ENCODE results near the gene LRIG1. TPM values are rescaled to one million over a fixed set of nuclear protein-coding genes. Genes with fewer than 3 reads are reported as not detected.

LRIG1 gene, protein sequence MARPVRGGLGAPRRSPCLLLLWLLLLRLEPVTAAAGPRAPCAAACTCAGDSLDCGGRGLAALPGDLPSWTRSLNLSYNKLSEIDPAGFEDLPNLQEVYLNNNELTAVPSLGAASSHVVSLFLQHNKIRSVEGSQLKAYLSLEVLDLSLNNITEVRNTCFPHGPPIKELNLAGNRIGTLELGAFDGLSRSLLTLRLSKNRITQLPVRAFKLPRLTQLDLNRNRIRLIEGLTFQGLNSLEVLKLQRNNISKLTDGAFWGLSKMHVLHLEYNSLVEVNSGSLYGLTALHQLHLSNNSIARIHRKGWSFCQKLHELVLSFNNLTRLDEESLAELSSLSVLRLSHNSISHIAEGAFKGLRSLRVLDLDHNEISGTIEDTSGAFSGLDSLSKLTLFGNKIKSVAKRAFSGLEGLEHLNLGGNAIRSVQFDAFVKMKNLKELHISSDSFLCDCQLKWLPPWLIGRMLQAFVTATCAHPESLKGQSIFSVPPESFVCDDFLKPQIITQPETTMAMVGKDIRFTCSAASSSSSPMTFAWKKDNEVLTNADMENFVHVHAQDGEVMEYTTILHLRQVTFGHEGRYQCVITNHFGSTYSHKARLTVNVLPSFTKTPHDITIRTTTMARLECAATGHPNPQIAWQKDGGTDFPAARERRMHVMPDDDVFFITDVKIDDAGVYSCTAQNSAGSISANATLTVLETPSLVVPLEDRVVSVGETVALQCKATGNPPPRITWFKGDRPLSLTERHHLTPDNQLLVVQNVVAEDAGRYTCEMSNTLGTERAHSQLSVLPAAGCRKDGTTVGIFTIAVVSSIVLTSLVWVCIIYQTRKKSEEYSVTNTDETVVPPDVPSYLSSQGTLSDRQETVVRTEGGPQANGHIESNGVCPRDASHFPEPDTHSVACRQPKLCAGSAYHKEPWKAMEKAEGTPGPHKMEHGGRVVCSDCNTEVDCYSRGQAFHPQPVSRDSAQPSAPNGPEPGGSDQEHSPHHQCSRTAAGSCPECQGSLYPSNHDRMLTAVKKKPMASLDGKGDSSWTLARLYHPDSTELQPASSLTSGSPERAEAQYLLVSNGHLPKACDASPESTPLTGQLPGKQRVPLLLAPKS
- 100 to 1,000 TPM in 11 of 12 donors, not detected in 1; 110 to 163 (median 131) TPM for polyA plus RNA-seq (ENCODE audit: insufficient read length in 12 of 12)
- long read RNA-seq, donor 1, full-length matches to known transcripts, result 2 of 7 reads
- long read RNA-seq, donor 1, partial matches to known transcripts, result 5 of 7 reads
- long read RNA-seq, donor 1, other reads (novel, unspliced or antisense), result 0 of 7 reads
- long read RNA-seq, donor 2, full-length matches to known transcripts, result 10 of 19 reads
- long read RNA-seq, donor 2, partial matches to known transcripts, result 9 of 19 reads
- long read RNA-seq, donor 2, other reads (novel, unspliced or antisense), result 0 of 19 reads
- long read RNA-seq, donor 3, full-length matches to known transcripts, result 1 of 1 reads
- long read RNA-seq, donor 3, partial matches to known transcripts, result 0 of 1 reads
- long read RNA-seq, donor 3, other reads (novel, unspliced or antisense), result 0 of 1 reads
- long read RNA-seq, donor 4, full-length matches to known transcripts, result 3 of 3 reads
- long read RNA-seq, donor 4, partial matches to known transcripts, result 0 of 3 reads
- long read RNA-seq, donor 4, other reads (novel, unspliced or antisense), result 0 of 3 reads
- long read RNA-seq, donor 5, full-length matches to known transcripts, result 15 of 60 reads
- long read RNA-seq, donor 5, partial matches to known transcripts, result 45 of 60 reads
- long read RNA-seq, donor 5, other reads (novel, unspliced or antisense), result 0 of 60 reads
- long read RNA-seq, donor 6, full-length matches to known transcripts, result 1 of 6 reads
- long read RNA-seq, donor 6, partial matches to known transcripts, result 5 of 6 reads
- long read RNA-seq, donor 6, other reads (novel, unspliced or antisense), result 0 of 6 reads
- long read RNA-seq, donor 7, result 0 reads
- long read RNA-seq, donor 8, full-length matches to known transcripts, result 5 of 33 reads
- long read RNA-seq, donor 8, partial matches to known transcripts, result 28 of 33 reads
- long read RNA-seq, donor 8, other reads (novel, unspliced or antisense), result 0 of 33 reads
- long read RNA-seq, donor 9, full-length matches to known transcripts, result 2 of 8 reads
- long read RNA-seq, donor 9, partial matches to known transcripts, result 6 of 8 reads
- long read RNA-seq, donor 9, other reads (novel, unspliced or antisense), result 0 of 8 reads
- long read RNA-seq, donor 10, full-length matches to known transcripts, result 13 of 46 reads
- long read RNA-seq, donor 10, partial matches to known transcripts, result 33 of 46 reads
- long read RNA-seq, donor 10, other reads (novel, unspliced or antisense), result 0 of 46 reads
- long read RNA-seq, donor 11, full-length matches to known transcripts, result 7 of 7 reads
- long read RNA-seq, donor 11, partial matches to known transcripts, result 0 of 7 reads
- long read RNA-seq, donor 11, other reads (novel, unspliced or antisense), result 0 of 7 reads

DNA sequence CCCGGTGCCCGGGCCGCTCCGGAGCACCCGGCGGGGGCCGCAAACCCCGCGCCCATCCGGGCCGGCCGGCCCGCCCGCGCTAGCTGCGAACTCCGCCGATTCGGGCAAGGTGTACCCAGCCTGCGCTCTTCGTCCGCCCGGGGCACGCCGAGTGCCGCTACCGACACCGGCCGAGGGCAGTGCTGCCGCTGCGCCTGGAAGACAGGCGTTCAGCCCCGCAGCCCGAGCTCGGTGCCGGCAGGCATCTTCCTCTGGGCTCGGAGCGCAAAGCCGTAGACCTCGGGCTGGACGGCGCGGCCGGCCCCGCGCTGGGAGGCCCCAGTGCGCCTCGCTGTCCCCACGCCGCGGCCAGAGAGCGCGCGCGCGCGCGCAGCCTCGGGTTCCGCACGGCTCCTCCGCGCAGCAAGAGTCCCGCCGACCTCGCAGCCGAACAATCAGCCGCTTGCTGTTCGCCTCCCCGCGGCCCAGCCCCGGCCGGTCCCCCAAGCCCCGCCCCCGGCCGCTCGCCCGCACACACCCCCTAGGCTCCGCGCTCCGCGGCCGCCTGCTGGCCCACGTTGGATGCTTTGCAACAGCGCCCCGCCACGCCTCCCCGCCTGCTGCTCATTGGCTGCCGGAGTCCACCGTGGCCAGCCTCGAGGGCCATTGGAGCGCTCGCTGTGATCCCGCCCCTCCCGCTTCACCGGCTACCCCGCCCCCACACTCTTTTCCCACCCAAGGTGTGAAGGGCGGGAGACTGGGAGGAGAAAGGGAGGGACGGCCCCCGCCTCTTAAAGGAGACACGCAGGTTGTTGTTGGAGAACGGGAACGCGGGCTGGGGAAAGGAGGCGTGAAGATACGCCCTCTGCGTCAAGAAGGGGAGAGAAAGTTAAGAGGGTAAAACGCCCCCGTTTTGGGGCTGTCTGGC, at the start of gene LRIG1:
LRIG1 (minus strand) TSS at position 447 of the 907 bp plus-strand sequence. CDS start 615 bp downstream, outside the sequence.
- DNase-seq, result peak; percentile 96

DNA sequence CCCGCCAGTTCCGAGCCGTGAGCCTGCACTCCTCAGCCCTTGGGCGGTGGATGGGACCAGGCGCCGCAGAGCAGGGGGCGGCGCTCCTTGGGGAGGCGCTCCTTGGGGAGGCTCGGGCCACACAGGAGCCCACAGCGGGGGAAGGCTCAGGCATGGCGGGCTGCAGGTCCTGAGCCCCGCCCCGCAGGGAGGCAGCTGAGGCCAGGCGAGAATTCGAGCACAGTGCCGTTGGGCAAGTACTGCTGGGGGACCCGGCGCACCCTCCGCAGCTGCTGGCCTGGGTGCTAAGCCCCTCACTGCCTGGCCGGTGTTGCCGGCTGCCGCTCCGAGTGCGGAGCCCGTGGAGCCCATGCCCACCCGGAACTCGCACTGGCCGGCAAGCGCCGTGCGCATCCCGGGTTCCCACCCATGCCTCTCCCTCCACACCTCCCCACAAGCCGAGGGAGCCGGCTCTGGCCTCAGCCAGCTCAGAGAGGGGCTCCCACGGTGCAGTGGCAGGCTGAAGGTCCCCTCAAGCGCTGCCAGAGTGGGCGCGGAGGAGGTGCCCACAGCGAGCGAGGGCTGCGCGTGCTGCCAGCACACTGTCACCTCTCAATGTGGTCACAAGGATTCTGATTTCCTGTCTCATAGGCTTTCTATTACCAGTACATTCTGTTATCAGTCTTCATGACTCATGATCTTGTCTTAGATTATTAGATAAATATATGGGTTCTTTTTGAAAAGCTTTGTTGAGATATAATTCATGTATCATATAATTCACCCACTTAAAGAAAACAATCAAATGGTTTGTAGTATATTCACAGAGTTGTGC, 44.0 kb upstream of the LRIG1 start:
- DNase-seq, result no peak

DNA sequence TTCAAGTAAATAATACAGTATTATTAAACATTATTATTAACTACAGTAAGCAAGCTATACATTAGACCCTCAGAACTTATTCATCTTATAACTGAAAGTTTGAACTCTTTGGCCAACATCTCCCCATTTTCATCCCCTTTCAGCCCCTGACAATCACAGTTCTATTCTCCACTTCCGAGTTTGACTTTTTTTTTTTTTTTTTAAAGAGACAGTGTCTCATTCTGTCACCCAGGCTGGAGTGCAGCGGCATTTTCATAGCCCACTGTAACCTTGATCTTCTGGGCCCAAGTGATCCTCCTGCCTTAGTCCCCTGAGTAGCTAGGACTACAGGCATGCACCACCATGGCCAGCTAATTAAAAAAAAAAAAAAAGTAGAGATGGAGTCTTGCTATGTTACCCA, 41.3 kb upstream of the LRIG1 start:
- no peak for DNase-seq

DNA sequence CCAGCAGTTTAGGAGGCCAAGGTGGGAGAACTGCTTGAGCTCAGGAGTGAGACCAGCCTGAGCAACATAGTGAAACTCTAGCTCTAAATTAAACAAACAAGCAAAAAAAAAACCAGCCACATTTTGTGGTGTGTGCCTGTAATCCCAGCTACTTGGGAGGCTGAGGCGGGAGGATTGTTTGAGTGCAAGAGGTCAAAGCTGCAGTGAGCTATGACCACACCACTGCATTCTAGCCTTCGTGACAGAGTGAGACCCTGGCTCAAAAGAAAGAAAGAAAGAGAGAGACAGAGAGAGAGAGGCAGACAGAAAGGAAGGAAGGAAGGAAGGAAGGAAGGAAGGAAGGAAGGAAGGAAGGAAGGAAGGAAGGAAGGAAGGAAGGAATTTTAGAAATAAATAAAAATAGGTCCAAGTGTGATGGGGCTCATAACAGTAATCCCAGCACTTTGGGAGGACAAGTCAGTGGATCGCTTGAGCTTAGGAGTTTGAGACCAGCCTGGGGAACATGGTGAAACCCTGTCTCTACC, 38.7 kb upstream of the LRIG1 start:
- no peak for DNase-seq

DNA sequence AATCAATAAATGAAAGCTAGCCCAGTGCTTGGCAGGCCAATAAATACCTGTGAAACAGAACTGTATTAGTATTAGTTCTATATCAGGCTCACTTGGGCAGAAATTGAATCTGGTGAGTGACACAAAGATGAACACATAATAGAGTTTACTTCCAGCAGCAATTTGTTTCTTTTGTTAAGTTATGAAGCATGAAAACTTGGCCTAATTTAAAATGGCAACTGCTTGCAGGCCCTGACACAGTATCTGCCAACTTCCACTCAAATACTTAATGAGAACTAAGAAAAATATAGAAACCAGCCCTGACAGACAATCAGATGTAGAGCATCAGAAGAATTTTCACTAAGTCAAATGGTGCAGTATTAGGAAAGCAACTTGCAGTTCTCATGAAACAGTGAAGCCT, 37.6 kb upstream of the LRIG1 start:
- DNase-seq, result no peak

DNA sequence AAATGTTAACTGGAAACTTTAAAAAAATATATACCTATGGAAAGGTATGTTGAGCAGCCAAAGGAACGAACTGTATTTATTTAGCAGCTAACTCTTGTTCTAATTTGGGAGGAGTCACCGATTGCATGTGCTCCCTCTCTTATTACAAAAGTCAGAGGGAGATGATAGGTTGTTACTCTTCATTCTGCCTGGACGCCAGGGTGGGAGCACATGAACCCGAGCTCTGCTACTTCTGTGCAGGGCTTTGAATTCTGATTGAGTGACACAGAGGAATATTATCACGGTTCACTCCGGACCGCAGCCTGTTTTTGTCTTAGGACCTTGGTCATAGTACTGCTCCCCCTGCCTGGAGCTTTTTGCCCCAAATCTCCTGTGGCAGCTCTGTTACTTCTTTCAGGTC, 36.9 kb upstream of the LRIG1 start:
- DNase-seq, result no peak

DNA sequence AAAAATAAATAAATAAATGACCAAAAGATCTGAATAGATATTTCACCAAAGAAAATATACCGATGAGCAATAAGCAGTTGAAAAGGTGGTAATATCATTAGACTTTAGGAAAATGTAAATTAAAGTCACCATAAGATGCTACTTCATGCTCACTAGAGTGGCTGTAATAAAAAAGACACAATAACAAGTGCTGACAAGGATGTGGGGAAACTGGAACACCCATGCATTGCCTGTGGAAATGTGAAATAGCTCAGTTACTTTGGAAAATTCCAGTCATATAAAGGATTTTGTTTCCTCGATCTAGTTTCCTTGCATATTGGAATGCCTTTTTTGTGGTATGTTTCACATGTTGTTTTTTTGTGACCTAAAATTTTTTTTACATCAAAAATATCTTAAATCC, 36.0 kb upstream of the LRIG1 start:
- no peak for DNase-seq

DNA sequence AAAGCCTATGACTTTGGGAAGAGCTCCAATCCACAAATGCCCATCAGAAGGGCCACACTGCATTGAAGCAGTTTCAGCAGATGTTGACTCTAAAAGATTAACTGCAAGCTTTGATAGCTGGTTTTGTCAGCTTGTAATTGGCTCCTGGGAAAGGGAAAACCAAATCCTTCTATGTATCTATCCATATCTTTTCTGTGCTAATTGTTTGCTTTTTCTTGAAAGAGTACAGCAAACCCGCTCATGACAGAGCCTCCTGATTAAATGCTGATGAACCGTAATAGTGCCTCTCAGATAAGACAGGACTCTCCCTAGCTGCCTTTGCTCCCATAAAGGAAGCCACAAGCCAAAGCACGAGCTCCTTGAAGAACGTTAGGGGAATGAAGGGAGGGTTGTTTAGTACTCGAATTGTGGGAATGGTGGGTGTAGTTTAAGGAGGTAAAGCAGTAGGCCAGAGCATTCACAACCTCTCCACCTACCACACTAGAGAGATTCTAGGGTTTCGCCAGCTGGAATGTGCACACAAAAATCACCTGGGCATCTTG, 33.6 kb upstream of the LRIG1 start:
- no peak for DNase-seq

DNA sequence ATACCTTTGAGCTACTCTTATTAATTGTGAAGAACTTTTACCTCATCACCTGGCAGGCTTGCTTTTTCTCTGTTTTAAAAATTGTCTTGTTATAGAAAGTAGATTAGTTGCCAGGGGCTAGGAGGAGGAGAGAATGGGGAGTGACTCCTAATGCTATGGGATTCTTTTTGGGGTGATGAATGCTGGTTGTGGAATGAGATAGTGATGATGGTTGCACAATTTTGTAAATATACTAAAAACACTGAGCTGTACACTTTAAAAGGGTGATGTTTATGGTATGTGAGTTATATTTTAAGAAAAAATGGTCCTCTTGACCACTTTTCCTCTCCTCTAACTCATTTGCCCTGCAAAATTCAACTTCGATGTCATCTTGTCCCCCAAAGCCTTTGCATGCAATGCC, 31.8 kb upstream of the LRIG1 start:
- DNase-seq, result no peak

DNA sequence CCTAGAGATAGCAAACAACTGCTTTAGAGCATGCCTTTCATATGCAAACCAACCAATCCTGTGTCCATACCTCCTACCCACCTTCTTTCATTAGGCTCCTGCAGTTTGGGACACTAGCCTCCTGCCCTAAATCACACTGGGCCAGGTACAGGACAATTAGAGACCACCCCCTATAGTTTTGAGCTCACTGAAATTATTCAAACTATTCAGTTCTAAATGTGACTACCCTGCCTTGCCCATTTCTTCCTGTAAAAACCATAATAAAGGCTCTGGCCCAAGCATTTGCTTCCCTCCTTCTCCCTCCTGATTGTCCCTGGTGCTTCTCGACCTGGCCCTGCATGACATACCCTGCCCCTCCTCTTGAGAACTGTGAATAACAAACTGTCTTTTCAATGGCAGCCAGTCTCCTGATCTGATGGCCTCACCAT, 31.4 kb upstream of the LRIG1 start:
- DNase-seq, result no peak

DNA sequence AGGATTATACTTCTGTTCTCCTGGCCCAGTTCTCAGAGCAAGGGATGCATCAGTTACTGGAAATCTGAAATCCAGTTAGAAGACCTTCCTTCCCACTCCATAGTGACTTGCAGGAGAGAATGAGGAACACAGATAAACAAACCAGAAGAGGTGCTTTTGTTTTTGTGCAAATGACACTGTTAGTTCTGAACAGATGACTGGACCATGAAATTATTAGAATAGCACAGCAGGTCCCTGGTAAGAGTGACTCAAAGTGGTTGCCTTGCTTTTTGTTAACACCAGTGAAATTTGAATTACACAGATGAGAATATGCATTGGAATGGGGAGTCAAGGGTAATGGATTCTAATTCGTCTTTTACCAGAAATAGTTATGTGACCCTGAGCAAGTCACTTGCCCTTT, 30.4 kb upstream of the LRIG1 start:
- no peak for DNase-seq

DNA sequence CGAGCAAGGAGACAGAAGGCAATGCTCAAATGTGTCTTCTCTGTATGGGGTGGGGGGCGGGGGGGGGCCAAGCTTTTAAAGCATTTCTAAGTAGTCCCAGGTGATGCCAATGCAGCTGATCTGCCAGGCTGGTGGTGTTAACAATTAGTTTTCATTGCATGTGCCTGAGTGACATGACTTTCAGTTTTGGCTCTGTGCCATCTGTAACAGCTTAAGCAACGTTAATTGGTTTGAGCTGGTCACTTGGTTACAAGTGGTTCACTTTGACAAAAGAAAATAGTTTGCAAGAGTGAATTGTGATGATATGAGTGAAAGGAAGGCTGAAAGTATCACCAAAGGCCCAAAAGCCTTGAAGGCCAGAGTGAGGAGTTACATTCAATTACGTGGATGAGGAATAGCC, 26.4 kb upstream of the LRIG1 start:
- DNase-seq, result no peak

DNA sequence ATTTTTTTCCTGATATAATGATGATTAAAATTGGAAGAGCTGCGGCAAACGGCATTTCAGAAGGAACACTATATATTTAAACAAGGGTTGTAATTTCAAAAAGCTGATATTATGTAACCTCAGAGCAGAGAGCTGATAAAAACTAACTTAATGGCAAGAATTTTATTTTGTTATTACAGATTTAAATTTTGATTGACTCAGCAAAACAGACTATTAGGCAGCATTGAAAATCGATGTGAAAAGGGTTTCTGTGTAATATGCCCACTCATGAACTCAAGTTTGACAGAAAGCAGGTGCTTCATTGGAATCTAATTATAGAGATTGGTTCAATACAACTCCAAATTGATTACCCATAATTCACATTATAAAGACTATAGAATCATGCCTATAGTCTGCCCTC, 24.9 kb upstream of the LRIG1 start:
- DNase-seq, result no peak

DNA sequence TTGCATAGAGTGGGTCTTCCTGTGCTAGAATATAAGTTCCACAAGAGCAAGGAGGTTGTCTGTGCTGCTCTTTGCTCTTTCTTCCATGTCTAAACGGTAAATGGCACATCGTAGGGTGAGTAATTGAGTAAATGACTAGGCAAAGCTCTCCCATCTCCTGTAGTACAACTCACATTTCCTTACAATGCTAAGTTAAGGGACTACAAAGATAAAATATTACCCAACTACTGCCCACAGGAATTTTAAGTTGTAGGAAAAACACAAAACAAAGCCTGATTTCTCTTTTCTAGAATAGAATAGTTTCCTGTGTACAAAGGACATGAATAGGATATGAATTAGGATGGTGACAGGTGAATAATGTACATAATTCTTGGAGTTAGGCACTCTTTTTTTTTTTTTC, 19.9 kb upstream of the LRIG1 start:
- DNase-seq, result no peak

DNA sequence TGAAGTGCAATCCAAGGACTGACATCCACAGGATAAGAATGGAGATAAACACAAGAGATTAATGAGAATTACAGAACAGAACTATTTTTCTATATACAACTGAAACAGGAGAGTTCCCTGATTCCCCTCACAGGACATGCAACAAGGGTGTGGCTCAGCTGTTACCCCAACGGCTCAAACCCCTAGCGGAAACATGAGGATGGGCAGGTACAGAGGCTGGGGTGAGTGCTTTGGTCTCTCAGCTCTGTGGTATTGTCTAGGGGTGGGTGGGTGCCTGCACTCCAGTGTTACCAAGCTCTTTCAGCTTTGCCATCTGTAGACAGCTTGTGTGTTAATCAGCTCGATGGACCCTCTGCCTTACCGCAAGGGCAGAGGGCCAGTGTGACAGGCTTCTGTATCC, 17.8 kb upstream of the LRIG1 start:
- no peak for DNase-seq

DNA sequence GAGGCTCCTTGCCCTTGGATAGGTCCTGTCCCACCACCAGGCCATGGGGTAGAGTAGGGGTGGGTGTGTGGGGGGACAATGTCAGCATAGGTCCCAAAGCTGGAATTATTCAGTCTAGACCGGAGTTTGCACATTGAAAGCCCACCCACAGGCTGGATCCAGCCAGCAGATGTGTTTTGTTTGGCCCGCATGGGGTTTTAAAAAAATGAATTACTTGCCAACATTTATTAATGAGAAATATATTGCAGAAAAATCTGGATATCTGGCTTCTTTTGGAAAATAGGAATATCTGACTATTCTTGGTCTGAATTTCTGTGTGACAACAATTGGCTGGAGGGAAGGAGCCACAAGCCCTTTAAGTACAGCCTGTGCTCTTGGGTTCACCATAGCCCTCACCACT, 17.3 kb upstream of the LRIG1 start:
- peak; percentile 44 for DNase-seq

DNA sequence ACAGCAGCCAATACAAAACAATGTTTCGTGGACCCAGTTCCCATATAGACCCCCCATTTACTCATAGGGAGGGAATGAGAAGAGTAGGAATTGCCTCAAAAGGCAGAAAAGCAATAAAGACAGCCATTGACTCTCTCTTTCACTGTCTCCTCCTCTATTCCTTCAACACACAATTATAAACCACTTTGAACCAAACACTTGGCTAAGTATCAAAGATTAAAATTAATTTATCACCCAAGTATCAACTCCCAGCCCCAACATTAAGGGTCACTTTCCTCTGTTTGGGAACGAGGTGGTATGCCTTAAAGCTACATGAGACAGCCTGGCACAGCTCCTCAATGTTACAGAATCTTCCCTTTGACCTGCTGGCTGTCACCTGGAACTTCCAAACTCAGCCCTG, 16.4 kb upstream of the LRIG1 start:
- no peak for DNase-seq

All from muscle of arm (tissue), 14 donors.